GM12872 (cell line): ENCODE results near the gene RRAS2.

ENCODE experiments used
- TF ChIP-seq, protein P1 (sequence below): IDR thresholded peaks from 3 replicates; pipeline ENCODE4 v1.5.1; 2011; ENCODE audit warnings: low read depth, mild to moderate bottlenecking, low read length, moderate library complexity; ENCODE audit not compliant: insufficient read depth

The RRAS2 gene

DNA sequence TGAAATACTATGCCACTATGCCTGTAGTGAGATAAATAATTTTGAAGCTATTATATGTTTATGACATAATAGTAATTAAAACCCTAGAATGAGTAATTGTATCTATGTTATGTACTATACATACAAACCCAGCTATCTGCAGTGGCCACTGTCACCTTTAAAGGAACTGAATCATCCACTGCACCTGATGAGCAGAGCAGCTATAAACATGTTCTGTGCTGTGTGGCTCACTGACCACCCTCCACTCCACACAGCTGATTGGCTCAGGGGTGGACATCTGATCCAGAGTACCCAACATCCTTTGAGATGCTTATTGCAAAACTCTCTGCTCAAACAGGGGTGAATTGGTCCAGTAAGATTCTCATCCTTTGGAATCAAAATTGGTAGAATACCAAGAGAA lies 19.2 kb upstream of the RRAS2 start:
- TF ChIP-seq, protein P1, sequence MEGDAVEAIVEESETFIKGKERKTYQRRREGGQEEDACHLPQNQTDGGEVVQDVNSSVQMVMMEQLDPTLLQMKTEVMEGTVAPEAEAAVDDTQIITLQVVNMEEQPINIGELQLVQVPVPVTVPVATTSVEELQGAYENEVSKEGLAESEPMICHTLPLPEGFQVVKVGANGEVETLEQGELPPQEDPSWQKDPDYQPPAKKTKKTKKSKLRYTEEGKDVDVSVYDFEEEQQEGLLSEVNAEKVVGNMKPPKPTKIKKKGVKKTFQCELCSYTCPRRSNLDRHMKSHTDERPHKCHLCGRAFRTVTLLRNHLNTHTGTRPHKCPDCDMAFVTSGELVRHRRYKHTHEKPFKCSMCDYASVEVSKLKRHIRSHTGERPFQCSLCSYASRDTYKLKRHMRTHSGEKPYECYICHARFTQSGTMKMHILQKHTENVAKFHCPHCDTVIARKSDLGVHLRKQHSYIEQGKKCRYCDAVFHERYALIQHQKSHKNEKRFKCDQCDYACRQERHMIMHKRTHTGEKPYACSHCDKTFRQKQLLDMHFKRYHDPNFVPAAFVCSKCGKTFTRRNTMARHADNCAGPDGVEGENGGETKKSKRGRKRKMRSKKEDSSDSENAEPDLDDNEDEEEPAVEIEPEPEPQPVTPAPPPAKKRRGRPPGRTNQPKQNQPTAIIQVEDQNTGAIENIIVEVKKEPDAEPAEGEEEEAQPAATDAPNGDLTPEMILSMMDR = no peak

DNA sequence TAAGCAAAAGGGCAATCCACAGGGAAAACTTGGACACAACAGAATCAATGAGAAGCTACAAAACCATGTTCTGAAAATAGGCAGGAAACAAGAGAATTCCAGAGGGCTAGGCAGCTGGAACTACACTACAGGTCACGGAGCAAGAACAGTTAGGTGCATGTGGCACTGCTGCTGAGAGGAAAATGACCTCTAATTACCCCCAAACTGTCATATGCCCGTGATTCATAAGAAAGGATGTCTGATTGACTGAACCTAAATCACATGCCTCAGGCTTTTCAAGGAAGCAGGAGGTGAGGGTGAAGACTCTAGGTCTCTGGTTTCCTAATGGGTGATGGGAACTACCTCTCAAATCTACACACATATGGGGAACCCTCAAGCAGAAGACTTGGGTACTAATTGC lies 17.9 kb upstream of the RRAS2 start:
- TF ChIP-seq, protein P1 = no peak

DNA sequence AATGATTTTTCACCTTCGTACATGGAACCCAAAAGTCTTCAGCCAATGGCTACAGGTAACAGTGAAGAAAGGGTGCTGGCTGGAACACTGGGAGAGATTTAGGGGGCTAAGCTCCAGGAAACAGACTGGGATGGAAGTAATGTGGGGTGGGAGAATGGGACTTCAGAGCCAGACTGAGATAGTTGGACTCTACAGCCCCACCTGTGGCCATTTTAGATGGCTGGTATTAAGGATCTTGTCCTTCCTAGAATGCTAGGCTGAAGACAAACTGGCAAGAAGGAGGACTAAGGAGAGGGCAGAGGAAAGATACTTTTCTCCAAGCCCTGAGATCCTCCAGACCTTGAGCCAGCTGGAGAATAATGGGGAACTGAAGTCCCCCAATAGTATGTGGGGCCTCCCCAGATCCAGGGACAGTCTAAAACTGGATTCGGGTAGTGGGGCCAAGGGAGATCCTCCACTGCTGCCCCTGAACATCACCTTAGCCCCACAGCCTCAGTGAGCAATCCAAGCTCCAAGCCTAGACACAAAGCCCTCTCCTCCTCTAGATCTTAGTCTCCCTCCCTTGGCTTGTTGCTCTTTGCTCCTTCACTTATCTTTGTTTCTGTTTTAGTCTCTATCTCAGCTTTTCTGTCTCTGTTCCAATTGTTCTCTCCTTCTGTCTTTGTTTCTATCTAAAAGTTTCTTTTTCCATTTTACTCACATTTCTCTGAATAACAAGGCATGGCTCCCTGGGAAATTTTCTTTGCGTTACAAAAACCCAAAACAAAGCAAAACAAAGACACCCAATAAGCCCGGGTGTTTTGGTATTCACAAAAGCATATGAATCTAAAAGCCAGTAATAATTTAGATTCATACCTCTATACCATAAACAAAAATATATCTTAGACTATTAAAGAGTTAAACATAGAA lies 16.2 kb upstream of the RRAS2 start:
- TF ChIP-seq, protein P1 = peak; percentile 28; the same call in 1 of the 3 replicates

DNA sequence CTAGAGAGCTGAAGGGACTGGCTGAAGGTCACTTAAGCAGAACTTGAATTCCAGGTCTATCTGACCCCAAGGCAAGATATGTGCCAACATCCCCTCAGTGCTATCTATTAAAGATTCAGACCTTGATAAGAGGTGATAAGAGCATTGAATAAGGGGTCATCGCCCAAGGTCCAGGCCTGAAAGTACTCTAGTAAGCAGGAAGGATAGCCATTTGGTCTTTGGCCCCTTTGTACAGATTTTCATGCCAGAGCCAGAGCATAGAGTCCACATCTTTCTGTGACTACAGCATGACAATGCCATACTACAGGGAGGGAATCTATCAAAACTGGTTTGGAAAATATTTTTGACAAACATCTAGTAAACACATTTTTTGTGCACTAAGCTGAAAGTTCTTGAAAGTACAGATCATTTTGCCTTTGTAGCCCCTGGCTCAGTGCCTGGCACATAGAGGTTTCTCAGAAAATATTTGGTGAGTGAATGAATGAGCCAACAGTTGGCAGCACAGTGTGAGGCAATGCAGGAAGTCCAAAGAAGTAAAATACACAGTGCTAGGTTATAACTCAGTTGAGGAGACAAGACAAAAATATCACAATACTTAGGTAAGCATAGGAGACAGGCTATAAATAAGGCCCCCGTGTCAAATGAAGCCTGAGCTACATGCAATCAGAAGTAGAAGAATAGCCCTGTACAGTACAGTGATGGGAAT lies 15.1 kb upstream of the RRAS2 start:
- TF ChIP-seq, protein P1 = no peak

DNA sequence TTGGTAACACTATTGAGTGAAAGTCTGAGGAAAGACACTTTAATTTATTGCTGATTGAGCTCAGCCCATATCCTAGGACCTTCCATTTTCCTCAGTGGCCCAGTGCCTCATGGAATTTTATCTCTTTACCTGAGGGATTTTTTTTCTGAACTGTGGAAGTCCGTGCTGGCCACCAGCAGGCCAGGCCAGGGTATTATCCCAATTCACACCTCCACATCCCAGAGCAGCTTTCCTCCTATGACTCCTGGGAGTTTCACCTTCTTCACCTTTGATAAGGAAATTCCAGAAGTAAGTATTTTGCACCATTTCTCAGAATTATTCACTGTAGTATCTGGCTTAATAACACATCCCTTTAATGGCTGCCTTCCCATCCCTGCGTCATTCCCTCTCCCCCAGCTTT lies 13.0 kb upstream of the RRAS2 start:
- TF ChIP-seq, protein P1 = no peak

DNA sequence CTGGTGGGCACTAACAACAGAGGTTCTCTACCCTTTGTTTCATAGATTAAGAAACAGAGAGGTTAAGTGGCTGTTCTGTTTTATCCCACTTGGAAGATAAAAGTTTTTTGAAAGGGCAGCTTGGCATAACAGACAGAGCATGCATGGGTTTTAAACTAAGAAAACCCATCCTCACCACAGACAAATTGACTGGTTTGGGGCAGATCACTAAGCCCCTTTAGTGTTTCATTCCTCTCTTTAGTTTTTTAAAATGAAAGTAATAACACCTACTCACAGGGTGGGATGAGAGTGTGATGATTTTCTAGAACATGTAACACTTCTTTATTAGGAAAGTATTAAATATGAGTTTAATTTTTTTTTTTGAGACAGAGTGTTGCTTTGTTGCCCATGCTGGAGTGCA lies 12.3 kb upstream of the RRAS2 start:
- TF ChIP-seq, protein P1 = no peak

DNA sequence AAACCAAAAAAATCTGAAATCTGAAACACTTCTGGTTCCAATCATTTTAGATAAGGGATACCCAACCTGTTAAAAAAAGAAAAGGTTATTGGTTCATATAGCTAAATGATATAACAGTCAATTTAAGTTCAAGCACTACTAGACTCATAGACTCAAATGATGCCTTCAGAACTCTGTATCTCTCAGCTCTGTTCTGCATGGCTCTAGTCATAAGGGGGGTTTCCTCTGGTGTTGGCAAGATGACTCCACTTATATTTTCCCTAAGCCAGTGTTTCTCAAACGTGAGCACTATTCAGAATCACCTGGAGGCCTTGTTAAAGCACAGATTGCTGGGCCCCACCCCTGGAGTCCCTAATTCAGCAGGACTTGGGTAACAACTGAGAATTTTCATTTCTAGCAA lies 11.5 kb upstream of the RRAS2 start:
- TF ChIP-seq, protein P1 = no peak
